DOHH2 (cell line): ENCODE results near the gene TNNI2.

Experiments
- H3F3A ChIP-seq: fragments of 200-600 bp; sonication (generic), shearing (Covaris generic); 2 replicates; pipeline ENCODE4 v1.6.0; 2016; ENCODE audit warnings: antibody characterized with exemption, mild to moderate bottlenecking; ENCODE audit not compliant: control insufficient read depth, insufficient read depth
- H3K27ac ChIP-seq: fragments of 200-600 bp; sonication (generic); 2 replicates; pipeline ENCODE4 v1.5.1; 2014; ENCODE audit warnings: low read depth, mild to moderate bottlenecking, low read length, moderate library complexity
- H3K27me3 ChIP-seq: fragments of 200-600 bp; sonication (generic); 2 replicates; pipeline ENCODE4 v1.6.1; 2014; ENCODE audit warnings: mild to moderate bottlenecking, low read length, mixed read lengths; ENCODE audit not compliant: control insufficient read depth
- H3K36me3 ChIP-seq: fragments of 200-600 bp; sonication (generic); 2 replicates; pipeline ENCODE4 v1.6.1; 2014; ENCODE audit warnings: mild to moderate bottlenecking, low read length, moderate library complexity, mixed read lengths; ENCODE audit not compliant: control insufficient read depth
- H3K4me1 ChIP-seq: fragments of 200-600 bp; sonication (generic); 2 replicates; pipeline ENCODE4 v1.6.1; 2014; ENCODE audit warnings: mild to moderate bottlenecking, low read length, mixed read lengths; ENCODE audit not compliant: control insufficient read depth
- H3K4me2 ChIP-seq: fragments of 200-600 bp; sonication (generic); 2 replicates; pipeline ENCODE4 v1.6.0; 2014; ENCODE audit warnings: mild to moderate bottlenecking, low read length, moderate library complexity
- H3K4me3 ChIP-seq: fragments of 200-600 bp; sonication (generic); 2 replicates; pipeline ENCODE4 v1.5.1; 2014; ENCODE audit warnings: mild to moderate bottlenecking, low read length, mixed read lengths
- H3K79me2 ChIP-seq: fragments of 200-600 bp; sonication (generic); 2 replicates; pipeline ENCODE4 v1.6.1; 2014; ENCODE audit warnings: mild to moderate bottlenecking, low read length, mixed read lengths; ENCODE audit not compliant: control insufficient read depth
- H3K9me2 ChIP-seq: fragments of 200-600 bp; sonication (generic); replicated peaks from 2 replicates; pipeline ENCODE4 v1.6.1; 2014; ENCODE audit warnings: mild to moderate bottlenecking, low read length, mixed read lengths; ENCODE audit not compliant: control insufficient read depth
- H3K9me3 ChIP-seq: fragments of 200-600 bp; sonication (generic); 2 replicates; pipeline ENCODE4 v1.6.1; 2014; ENCODE audit warnings: antibody characterized with exemption, low read length, mixed read lengths; ENCODE audit not compliant: control insufficient read depth, insufficient read depth
- H4K20me1 ChIP-seq: fragments of 200-600 bp; sonication (generic); 2 replicates; pipeline ENCODE4 v1.6.0; 2014; ENCODE audit warnings: low read depth, mild to moderate bottlenecking, antibody characterized with exemption, low read length, moderate library complexity; ENCODE audit not compliant: control insufficient read depth, insufficient read depth
- CTCF ChIP-seq: fragments of 200-600 bp; sonication (generic); IDR thresholded peaks from one replicate; pipeline ENCODE4 v1.5.1; 2014; ENCODE audit warnings: antibody characterized with exemption, mild to moderate bottlenecking, low read depth, low read length; ENCODE audit not compliant: poor library complexity, severe bottlenecking
- EZH2phosphoT487 ChIP-seq: fragments of 200-600 bp; sonication (generic); IDR thresholded peaks from 2 replicates; pipeline ENCODE4 v1.6.1; 2017; ENCODE audit warnings: borderline replicate concordance, mild to moderate bottlenecking, antibody characterized with exemption, low read length, moderate library complexity, mixed read lengths

Gene TNNI2

GRCh38 chr11:1858154-1858553, 19.4 kb downstream of the TNNI2 start:
- no peaks in the 10 kb centered on the region for H3K9me3 ChIP-seq
- no peak overlapping the region for H3K4me2 ChIP-seq
- peaks cover 21% of the 10 kb centered on the region for H4K20me1 ChIP-seq
- H3K36me3 ChIP-seq = peaks cover 42% of the 10 kb centered on the region
- no peaks in the 10 kb centered on the region for H3K27me3 ChIP-seq
- peaks cover 15% of the 10 kb centered on the region for H3K4me1 ChIP-seq
- H3K9me2 ChIP-seq = no peaks in the 10 kb centered on the region
- H3K27ac ChIP-seq = no peak overlapping the region
- H3F3A ChIP-seq = no peaks in the 10 kb centered on the region
- peaks cover 96% of the 10 kb centered on the region for H3K79me2 ChIP-seq
- TF ChIP-seq CTCF = no peak
- no peak for TF ChIP-seq EZH2phosphoT487
- no peak overlapping the region for H3K4me3 ChIP-seq

GRCh38 chr11:1858576-1858975, 19.8 kb downstream of the TNNI2 start:
- Histone ChIP-seq H3K4me3 (no peak overlapping the region), H4K20me1 (peaks cover 23% of the 10 kb centered on the region), H3K4me2 (no peak overlapping the region), H3K36me3 (peaks cover 42% of the 10 kb centered on the region), H3K4me1 (peaks cover 15% of the 10 kb centered on the region), H3K27ac (no peak overlapping the region), H3K79me2 (peaks cover 96% of the 10 kb centered on the region), H3K27me3 (no peaks in the 10 kb centered on the region), H3K9me3 (no peaks in the 10 kb centered on the region), H3F3A (no peaks in the 10 kb centered on the region), H3K9me2 (no peaks in the 10 kb centered on the region)
- TF ChIP-seq CTCF (no peak), EZH2phosphoT487 (no peak)

GRCh38 chr11:1859004-1859403, 20.2 kb downstream of the TNNI2 start:
- H3K4me2 ChIP-seq = no peak overlapping the region
- no peak overlapping the region for H3K27ac ChIP-seq
- H3F3A ChIP-seq = no peaks in the 10 kb centered on the region
- H3K9me2 ChIP-seq = no peaks in the 10 kb centered on the region
- peaks cover 37% of the 10 kb centered on the region for H3K36me3 ChIP-seq
- no peaks in the 10 kb centered on the region for H3K27me3 ChIP-seq
- H3K4me1 ChIP-seq = peaks cover 15% of the 10 kb centered on the region
- TF ChIP-seq EZH2phosphoT487 = no peak
- TF ChIP-seq CTCF = no peak
- peaks cover 23% of the 10 kb centered on the region for H4K20me1 ChIP-seq
- peaks cover 91% of the 10 kb centered on the region for H3K79me2 ChIP-seq
- no peaks in the 10 kb centered on the region for H3K9me3 ChIP-seq
- no peak overlapping the region for H3K4me3 ChIP-seq

DNA sequence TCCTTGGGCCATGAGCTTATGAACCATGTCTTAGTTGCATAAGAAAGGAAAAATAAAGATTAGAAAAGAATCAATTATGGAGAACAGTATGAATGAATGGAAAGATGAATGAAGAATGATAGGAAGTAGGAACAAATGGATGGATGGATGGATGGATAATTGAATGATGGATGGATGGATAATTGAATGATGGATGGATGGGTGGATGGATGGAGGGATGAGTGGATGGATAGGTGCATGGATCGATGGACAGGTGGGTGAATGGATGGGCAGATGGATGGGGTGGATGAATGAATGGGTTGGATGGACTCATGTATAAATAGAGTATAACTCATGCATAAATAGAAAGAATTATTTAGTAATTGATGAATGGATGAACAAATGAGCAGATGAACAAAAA, 21.3 kb downstream of the TNNI2 start:
- no peaks in the 10 kb centered on the region for H3K9me2 ChIP-seq
- no peak overlapping the region for H3K27ac ChIP-seq
- H3K4me2 ChIP-seq = no peak overlapping the region
- H3K36me3 ChIP-seq = peaks cover 29% of the 10 kb centered on the region
- H3K27me3 ChIP-seq = no peaks in the 10 kb centered on the region
- peaks cover 5% of the 10 kb centered on the region for H3K4me1 ChIP-seq
- no peak overlapping the region for H3K4me3 ChIP-seq
- H3F3A ChIP-seq = no peaks in the 10 kb centered on the region
- no peak for TF ChIP-seq CTCF
- TF ChIP-seq EZH2phosphoT487 = no peak
- H3K79me2 ChIP-seq = peaks cover 80% of the 10 kb centered on the region
- peaks cover 22% of the 10 kb centered on the region for H4K20me1 ChIP-seq
- H3K9me3 ChIP-seq = no peaks in the 10 kb centered on the region
